C4-2B (cell line): Measurements from ENCODE around the gene TBL1XR1.

Experiments
- ZFX ChIP-seq: fragments of 450-650 bp; IDR thresholded peaks from 2 replicates; pipeline ENCODE4 v1.6.1; 2017
- TF ChIP-seq, protein P1 (sequence below): fragments of 450-650 bp; conservative IDR thresholded peaks from 2 replicates; pipeline ENCODE4 v1.5.1; 2017; ENCODE audit warnings: mild to moderate bottlenecking

DNA sequence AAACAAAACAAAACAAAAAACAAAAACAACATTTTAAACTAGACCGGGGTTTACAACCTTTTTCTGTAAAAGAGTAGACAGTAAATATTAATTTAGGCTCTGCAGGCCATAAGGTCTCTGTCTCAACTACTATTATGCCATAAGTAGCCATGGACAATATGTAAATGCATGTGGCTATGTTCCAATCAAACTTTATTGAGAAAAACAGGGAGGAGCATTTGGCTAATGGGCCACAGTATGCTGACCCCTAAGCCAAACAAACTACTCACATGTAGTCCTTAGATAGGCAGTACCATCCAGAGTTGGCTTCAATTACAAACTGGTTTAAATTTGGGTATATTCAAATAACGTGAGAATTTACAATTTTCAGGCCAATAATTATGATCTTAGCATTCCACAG is 144.2 kb downstream of the TBL1XR1 start:
- TF ChIP-seq, protein P1, sequence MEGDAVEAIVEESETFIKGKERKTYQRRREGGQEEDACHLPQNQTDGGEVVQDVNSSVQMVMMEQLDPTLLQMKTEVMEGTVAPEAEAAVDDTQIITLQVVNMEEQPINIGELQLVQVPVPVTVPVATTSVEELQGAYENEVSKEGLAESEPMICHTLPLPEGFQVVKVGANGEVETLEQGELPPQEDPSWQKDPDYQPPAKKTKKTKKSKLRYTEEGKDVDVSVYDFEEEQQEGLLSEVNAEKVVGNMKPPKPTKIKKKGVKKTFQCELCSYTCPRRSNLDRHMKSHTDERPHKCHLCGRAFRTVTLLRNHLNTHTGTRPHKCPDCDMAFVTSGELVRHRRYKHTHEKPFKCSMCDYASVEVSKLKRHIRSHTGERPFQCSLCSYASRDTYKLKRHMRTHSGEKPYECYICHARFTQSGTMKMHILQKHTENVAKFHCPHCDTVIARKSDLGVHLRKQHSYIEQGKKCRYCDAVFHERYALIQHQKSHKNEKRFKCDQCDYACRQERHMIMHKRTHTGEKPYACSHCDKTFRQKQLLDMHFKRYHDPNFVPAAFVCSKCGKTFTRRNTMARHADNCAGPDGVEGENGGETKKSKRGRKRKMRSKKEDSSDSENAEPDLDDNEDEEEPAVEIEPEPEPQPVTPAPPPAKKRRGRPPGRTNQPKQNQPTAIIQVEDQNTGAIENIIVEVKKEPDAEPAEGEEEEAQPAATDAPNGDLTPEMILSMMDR, result no peak
- TF ChIP-seq ZFX, result no peak
